ENCODE data around the gene ZFY.

DNA sequence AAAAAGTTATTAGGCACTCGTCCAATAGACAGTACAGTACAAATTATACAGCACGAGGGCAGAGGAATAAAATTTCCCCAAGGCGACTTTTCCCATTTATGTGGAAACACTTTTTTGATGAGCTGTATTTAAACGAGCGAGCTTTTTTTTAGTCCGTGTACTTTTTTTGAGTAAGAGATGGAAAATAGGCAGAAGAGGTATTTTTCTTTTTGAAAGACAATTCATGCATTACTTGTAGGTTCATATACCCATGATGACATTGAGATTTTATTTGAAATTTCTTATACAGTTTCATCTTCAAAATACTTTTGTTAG, 1.2 kb downstream of the ZFY start:
- no peak for TF ChIP-seq CTCF (IDR thresholded peaks at IDR 0.05; ENCODE audit: low read depth, low read length)
- TF ChIP-seq, protein P1, sequence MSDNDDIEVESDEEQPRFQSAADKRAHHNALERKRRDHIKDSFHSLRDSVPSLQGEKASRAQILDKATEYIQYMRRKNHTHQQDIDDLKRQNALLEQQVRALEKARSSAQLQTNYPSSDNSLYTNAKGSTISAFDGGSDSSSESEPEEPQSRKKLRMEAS (IDR thresholded peaks at IDR 0.05; ENCODE audit: low read depth, low read length), result no peak
- no peak for TF ChIP-seq POLR2A (IDR thresholded peaks at IDR 0.05; ENCODE audit: extremely low read depth, insufficient read length)
- no peak for TF ChIP-seq MYC (IDR thresholded peaks at IDR 0.05; ENCODE audit: low read depth, low read length)

Data from NB4 (cell line).